GM18508 (cell line): ENCODE data around the gene DDRGK1.
"Not testable (repeated sequence)": the region's sequence is repeated elsewhere in the genome, so short reads cannot be mapped to it uniquely, and the experiment has no call there.

ENCODE experiments used
- ATAC-seq: cut with Tn5 transposase; IDR thresholded peaks from one replicate; pipeline ENCODE4 v1.9.1; 2021; ENCODE audit warnings: moderate number of reproducible peaks; ENCODE audit not compliant: insufficient read depth, unreplicated experiment

Gene DDRGK1

GRCh38 chr20:3167738-3168078 lies 36.8 kb downstream of the DDRGK1 start:
- no peak for ATAC-seq

GRCh38 chr20:3166913-3167342 lies 37.6 kb downstream of the DDRGK1 start:
- ATAC-seq = no peak

- ATAC-seq = no peak
Observed at GRCh38 chr20:3166338-3166912, 38.1 kb downstream of the DDRGK1 start.

- no peak for ATAC-seq
Observed at GRCh38 chr20:3165473-3166337, 38.8 kb downstream of the DDRGK1 start.

- no peak for ATAC-seq
Observed at GRCh38 chr20:3164763-3165410, 39.6 kb downstream of the DDRGK1 start.

- no peak for ATAC-seq
Observed at GRCh38 chr20:3164043-3164762, 40.3 kb downstream of the DDRGK1 start.

- no peak for ATAC-seq
Observed at GRCh38 chr20:3163099-3164042, 41.1 kb downstream of the DDRGK1 start.

- no peak for ATAC-seq
Observed at GRCh38 chr20:3162080-3162611, 42.3 kb downstream of the DDRGK1 start.

GRCh38 chr20:3161316-3162079 lies 43.0 kb downstream of the DDRGK1 start:
- ATAC-seq = no peak

GRCh38 chr20:3160418-3160817 lies 44.1 kb downstream of the DDRGK1 start:
- no peak for ATAC-seq

GRCh38 chr20:3158968-3159431 lies 45.5 kb downstream of the DDRGK1 start:
- no peak for ATAC-seq

GRCh38 chr20:3157817-3158216 lies 46.7 kb downstream of the DDRGK1 start:
- ATAC-seq = no peak

- ATAC-seq = peak; percentile 43
Observed at GRCh38 chr20:3156811-3157619, 47.5 kb downstream of the DDRGK1 start.

GRCh38 chr20:3152057-3152644 lies 52.3 kb downstream of the DDRGK1 start:
- not testable (repeated sequence) for ATAC-seq

- ATAC-seq = no peak
Observed at GRCh38 chr20:3150908-3151307, 53.6 kb downstream of the DDRGK1 start.

- ATAC-seq = no peak
Observed at GRCh38 chr20:3146732-3147341, 57.6 kb downstream of the DDRGK1 start.

GRCh38 chr20:3141757-3142156 lies 62.7 kb downstream of the DDRGK1 start:
- no peak for ATAC-seq
